Prostate gland (tissue), 2 donors: ENCODE data around the gene PDPN. TPM values are rescaled to one million over a fixed set of nuclear protein-coding genes. Genes with fewer than 3 reads are reported as not detected.

Experiments used
- DNase-seq: peaks from one replicate; pipeline ENCODE4 v3.0.0-alpha.2; 2019; ENCODE audit warnings: low spot score
- H3K27ac ChIP-seq, 2 donors: fragments of 200-600 bp; sonication (generic); 2 replicates each; pipeline ENCODE4 v1.5.1; 2017 to 2019
- H3K27me3 ChIP-seq: fragments of 200-600 bp; sonication (generic); replicated peaks from 2 replicates; pipeline ENCODE4 v1.5.1; 2019; ENCODE audit not compliant: insufficient read depth
- H3K36me3 ChIP-seq, 2 donors: fragments of 200-600 bp; sonication (generic); 1 replicate in 1 of 2; 2 replicates in 1 of 2; pipeline versions ENCODE4 v1.5.1 to v1.8.1; 2017 to 2019
- H3K4me1 ChIP-seq: fragments of 200-600 bp; sonication (generic); replicated peaks from 2 replicates; pipeline ENCODE4 v1.5.1; 2019
- H3K4me3 ChIP-seq, 2 donors: fragments of 200-600 bp; sonication (generic); 2 replicates each; pipeline ENCODE4 v1.5.1; 2017 to 2019
- H3K9me3 ChIP-seq: fragments of 200-600 bp; sonication (generic); 2 replicates; pipeline ENCODE4 v1.5.1; 2017
- POLR2A ChIP-seq: fragments of 450-650 bp; IDR thresholded peaks from one replicate; pipeline ENCODE4 v1.6.1; 2016; ENCODE audit warnings: antibody characterized with exemption, mild to moderate bottlenecking
- POLR2AphosphoS5 ChIP-seq: sonication (generic); formaldehyde crosslinking; IDR thresholded peaks from one replicate; pipeline ENCODE4 v1.6.1; 2017; ENCODE audit warnings: antibody characterized with exemption
- WGBS: methylation state at CpG from one replicate; pipeline ENCODE4 v1.1.5; 2018; 5-methylcytosine and 5-hydroxymethylcytosine counted together
- intact Hi-C: fragments of 100-400 bp; cut with DNase I; formaldehyde crosslinking; loops from one replicate; pipeline ENCODE4 v1.14.2; 2022
- total RNA-seq, 2 donors: library from RNA; depleted of rRNA; stranded (reverse); fragments of >200 nt; gene quantifications; one replicate each; pipeline ENCODE4 v1.1.0, GENCODE V29; 2016
- TF ChIP-seq, protein P1 (sequence below), 4 experiments: fragments of 200-600 bp in 2 of 4; fragments of 450-650 bp in 2 of 4; sonication (generic) in 2 of 4; IDR thresholded peaks; 1 replicate in 3 of 4; 2 replicates in 1 of 4; pipeline ENCODE4 v1.5.1; 2016 to 2019; ENCODE audit warnings: antibody characterized with exemption in 4 of 4, mild to moderate bottlenecking in 2 of 4, moderate library complexity in 2 of 4

Gene PDPN
- total RNA-seq, 2 donors from 2014 or later, result 11.4 to 19.5 TPM

DNA sequence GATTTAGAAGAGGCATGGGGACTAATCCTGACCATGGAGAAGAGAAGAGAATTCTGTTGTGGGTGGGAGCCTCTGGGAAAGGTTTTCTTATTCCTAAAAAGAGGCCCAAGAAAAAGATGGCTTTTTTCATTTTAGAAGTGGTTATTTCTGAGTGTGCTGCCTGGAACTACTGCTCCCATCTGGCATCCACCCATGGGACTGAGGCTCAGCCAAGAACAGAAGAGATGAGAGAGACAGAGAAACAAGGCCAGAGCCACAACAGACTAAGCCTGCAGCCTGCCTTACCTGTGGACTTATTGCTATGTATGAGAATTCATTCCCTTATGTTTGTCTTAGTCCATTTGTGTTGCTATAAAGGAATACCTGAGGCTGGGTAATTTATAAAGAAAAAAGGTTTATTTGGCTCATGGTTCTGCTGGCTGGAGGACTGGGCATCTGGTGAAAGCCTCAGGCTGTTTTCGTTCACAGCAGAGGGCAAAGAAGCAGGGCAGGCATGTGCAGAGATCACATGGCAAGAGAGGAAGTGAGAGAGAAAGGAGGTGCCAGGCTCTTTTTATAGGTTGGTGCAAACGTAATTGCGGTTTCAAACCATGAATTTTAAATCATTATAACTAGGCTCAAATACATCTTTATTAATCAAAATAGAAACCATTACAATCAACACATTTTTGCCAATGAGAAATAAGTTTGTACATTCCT lies 58.8 kb downstream of the PDPN start:
- intact Hi-C loops, result no loop called here
- WGBS, result 55% methylated on average over 3 of the region's 3 CpGs
- Histone ChIP-seq H3K36me3 (no peaks in the 10 kb centered on the region), H3K9me3 (no peaks in the 10 kb centered on the region), H3K27ac (no peak overlapping the region), H3K27me3 (no peaks in the 10 kb centered on the region), H3K4me1 (no peaks in the 10 kb centered on the region), H3K4me3 (no peak overlapping the region)
- no peak for DNase-seq
- TF ChIP-seq POLR2A (no peak), POLR2AphosphoS5 (no peak)
- TF ChIP-seq, protein P1, sequence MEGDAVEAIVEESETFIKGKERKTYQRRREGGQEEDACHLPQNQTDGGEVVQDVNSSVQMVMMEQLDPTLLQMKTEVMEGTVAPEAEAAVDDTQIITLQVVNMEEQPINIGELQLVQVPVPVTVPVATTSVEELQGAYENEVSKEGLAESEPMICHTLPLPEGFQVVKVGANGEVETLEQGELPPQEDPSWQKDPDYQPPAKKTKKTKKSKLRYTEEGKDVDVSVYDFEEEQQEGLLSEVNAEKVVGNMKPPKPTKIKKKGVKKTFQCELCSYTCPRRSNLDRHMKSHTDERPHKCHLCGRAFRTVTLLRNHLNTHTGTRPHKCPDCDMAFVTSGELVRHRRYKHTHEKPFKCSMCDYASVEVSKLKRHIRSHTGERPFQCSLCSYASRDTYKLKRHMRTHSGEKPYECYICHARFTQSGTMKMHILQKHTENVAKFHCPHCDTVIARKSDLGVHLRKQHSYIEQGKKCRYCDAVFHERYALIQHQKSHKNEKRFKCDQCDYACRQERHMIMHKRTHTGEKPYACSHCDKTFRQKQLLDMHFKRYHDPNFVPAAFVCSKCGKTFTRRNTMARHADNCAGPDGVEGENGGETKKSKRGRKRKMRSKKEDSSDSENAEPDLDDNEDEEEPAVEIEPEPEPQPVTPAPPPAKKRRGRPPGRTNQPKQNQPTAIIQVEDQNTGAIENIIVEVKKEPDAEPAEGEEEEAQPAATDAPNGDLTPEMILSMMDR (IDR thresholded peaks at IDR 0.05), result no peak

DNA sequence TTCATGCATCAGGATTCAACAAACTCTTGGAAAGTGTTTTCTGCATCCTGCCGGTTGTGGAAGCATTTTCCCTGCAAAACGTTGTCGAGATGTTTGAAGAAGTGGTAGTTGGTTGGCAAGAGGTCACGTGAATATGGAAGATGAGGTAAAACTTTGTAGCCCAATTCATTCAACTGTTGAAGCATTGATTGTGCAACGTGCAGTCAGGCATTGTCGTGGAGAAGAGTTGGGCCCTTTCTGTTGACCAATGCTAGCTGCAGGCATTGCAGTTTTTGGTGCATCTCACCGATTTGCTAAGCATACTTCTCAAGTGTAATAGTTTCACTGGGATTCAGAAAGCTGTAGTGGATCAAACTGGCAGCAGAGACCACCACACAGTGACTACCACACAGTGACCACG lies 59.4 kb downstream of the PDPN start:
- no peaks in the 10 kb centered on the region for H3K9me3 ChIP-seq
- WGBS, result 82% methylated on average over 8 of the region's 8 CpGs
- H3K4me3 ChIP-seq, result no peak overlapping the region
- intact Hi-C loops, result no loop called here
- H3K4me1 ChIP-seq, result no peaks in the 10 kb centered on the region
- no peak for DNase-seq
- no peak overlapping the region for H3K27ac ChIP-seq
- TF ChIP-seq, protein P1 (IDR thresholded peaks at IDR 0.05), result no peak
- TF ChIP-seq POLR2A (no peak), POLR2AphosphoS5 (no peak)
- no peaks in the 10 kb centered on the region for H3K27me3 ChIP-seq
- H3K36me3 ChIP-seq, result no peaks in the 10 kb centered on the region

DNA sequence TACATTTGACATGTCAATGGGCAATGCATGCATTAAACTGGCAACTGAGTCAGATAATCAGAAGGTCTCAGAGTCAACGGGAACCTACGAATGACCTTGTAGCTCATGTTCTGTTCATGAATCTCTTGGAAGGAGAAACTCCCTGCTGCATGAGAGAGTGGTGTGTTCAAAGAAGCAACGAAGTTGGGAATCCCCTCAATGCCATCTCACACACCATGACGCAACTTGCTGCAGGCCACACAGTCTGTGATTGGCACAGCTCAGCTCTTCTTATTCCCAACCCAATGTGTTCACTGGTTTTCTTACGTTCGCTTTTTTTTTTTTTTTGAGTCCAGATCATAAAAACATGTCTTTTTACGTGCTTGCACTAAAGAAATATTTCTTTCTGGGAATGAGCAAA lies 62.9 kb downstream of the PDPN start:
- no peak for TF ChIP-seq POLR2AphosphoS5
- TF ChIP-seq POLR2A, result no peak
- TF ChIP-seq, protein P1 (IDR thresholded peaks at IDR 0.05), result no peak
- no peaks in the 10 kb centered on the region for H3K27me3 ChIP-seq
- H3K4me1 ChIP-seq, result no peaks in the 10 kb centered on the region
- 84% methylated on average over 7 of the region's 7 CpGs for WGBS
- no peak for DNase-seq
- intact Hi-C loops, result no loop called here
- H3K4me3 ChIP-seq, result no peak overlapping the region
- H3K27ac ChIP-seq, result no peak overlapping the region
- no peaks in the 10 kb centered on the region for H3K9me3 ChIP-seq
- no peaks in the 10 kb centered on the region for H3K36me3 ChIP-seq

DNA sequence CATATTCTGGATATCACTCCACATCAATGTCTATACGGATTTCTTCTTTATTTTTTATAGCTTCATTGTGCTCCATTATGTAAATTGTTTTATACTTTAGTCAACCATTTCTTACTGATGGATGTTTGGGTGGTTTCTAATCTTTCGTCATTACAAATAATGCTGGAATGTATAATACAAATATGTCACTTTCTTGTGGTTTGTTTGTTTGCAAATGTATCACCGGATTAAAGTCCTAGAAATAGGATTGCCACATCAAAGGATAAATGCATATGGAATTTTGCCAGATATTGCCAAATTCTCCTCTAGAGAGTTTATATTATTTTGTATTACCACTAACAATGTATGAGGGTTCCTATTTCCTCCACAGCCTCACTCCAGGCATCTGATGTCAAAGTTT lies 67.6 kb downstream of the PDPN start:
- DNase-seq, result no peak
- 55% methylated on average over 3 of the region's 3 CpGs for WGBS

More for the DNA sequence above, 67.6 kb downstream of the PDPN start:
- intact Hi-C loops, result no loop called here
- no peak overlapping the region for H3K27ac ChIP-seq
- no peaks in the 10 kb centered on the region for H3K9me3 ChIP-seq
- no peaks in the 10 kb centered on the region for H3K27me3 ChIP-seq
- no peaks in the 10 kb centered on the region for H3K4me1 ChIP-seq
- TF ChIP-seq POLR2A (no peak), POLR2AphosphoS5 (no peak)
- TF ChIP-seq, protein P1 (IDR thresholded peaks at IDR 0.05), result no peak
- no peaks in the 10 kb centered on the region for H3K36me3 ChIP-seq
- H3K4me3 ChIP-seq, result no peak overlapping the region
